CD4-positive, alpha-beta T cell treated with Interleukin-6 for 4 hours (primary cell): Measurements from ENCODE around the gene CEP164.
"Not testable (repeated sequence)": the region's sequence is repeated elsewhere in the genome, so short reads cannot be mapped to it uniquely, and the experiment has no call there.

Experiments used
- DNase-seq: peaks from one replicate; pipeline ENCODE4 v3.0.0-alpha.2; 2020; ENCODE audit warnings: mixed read lengths

CEP164 gene

DNA sequence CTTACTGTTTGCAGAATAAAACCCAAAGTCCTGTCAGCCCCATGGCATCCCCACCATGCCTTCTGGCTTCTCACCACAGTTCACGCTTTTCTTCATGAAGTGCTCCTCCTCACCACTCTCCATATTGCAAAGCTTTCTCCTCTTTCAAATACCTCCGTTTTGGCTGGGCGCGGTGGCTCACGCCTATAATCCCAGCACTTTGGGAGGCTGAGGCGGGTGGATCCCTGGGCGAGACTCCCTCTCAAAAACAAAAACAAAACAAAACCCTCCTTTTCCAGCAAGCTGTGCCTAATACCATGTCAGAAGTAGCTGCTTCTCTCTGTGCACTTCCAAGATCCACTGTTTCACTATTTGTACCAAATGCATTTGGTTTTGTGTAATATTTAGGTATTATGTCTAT is 18.3 kb upstream of the CEP164 start:
- DNase-seq, result no peak

GRCh38 chr11:117313091-117313490 is 14.6 kb upstream of the CEP164 start:
- no peak for DNase-seq

DNA sequence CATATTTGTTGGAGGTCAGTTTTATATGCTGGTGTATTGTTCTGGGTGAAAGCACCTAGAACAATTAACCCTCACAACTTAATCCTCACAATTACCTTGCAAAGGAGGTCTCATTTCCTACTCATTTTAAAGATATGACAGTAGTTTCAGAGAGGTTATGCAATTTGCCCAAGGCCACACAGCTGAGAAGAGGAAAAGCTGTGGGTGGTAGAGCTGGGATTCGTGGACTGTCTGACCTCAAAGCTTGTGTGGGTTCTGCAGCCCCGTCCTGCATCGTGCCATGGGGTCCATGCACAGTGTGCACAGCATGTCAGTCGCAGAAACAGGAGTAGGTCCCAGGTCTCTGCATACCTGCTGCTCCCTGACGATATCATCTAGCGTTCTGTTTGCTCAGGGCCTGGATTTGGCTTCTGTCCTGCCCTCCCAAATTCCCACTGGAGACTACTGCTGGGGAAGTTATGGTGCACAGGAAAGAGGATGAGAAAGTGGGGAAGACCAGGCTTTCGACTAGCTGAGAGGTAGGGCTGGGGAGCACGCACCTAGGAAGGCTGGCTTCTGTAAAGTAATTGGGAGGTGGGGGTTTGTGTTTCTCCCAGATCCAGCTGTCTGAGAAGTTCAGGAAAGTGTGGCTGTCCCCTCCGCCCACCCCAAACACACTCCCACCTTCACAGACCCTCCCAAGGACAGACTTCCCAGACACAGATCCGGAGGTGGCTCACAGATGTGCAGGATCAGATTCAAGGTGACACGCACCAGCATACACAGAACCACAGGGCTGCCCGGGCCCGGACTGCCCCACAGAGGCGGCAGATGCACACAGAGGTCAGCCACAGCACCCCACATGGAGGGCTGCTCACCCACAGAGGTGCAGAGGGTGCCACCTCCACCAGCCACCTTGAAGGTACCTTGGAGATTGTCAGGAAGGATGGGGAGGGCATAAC is 13.6 kb upstream of the CEP164 start:
- DNase-seq, result no peak

DNA sequence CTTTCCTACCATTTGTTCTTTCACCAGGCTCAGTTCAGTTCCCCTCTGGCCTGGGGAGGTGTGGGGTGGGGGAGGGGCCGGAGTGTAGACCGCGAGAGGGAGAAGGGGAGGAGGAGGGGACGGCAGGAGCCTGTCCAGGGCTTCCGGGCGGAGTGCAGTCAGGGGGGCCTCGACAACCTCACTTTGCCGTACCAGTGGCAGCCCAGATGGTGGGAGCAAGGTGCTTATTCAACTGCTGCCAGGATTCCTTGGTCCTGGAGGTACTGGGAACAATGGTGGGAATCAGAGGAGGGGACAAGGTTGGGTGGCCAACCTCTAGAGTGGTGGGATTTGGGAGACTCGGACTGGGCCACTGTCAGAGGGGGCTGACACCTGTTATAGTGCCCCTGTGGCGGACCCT is 12.8 kb upstream of the CEP164 start:
- no peak for DNase-seq

GRCh38 chr11:117315285-117316196 is 12.1 kb upstream of the CEP164 start:
- DNase-seq, result peak; percentile 25

DNA sequence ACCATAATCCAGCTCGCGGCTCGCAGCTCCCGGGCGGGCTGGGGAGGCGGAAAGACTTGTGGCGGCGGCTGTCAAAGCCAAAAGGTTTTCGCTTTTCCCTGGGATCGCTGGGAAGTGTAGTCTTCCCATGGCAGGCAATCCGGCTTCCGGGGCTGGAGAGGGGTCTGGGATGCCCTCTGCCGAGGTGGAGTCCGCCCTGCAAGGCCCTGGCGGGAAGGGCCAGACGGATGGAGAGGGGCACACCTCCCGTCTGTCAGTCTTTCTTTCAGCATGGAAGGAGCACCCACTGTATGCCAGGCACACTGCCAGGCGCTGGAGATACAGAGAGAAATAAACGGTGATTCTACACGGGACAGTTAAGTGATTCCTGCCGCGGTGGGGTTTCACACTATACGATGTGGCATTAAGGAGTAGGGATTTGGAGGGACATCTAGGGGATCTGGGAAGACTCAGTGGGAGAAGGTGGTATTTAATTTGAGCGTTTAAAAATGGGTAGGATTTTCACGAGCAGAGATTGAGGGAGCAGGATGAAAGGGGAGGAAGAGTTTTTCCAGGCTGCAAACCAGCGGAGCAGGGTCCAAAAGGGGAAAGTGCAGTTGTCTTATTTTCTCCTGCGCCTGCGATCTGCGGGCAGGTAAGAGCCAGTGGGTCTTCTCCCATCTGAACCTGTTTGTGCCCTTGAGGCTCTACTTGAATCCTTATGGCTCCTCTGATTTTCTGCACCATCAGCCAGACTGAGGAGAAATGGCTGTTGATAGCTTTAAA is 11.3 kb upstream of the CEP164 start, which contains the start of gene BACE1:
BACE1 (minus strand) TSS at position 60 of the 765 bp plus-strand sequence. CDS start 461 bp downstream, outside the sequence.
- DNase-seq, result no peak

DNA sequence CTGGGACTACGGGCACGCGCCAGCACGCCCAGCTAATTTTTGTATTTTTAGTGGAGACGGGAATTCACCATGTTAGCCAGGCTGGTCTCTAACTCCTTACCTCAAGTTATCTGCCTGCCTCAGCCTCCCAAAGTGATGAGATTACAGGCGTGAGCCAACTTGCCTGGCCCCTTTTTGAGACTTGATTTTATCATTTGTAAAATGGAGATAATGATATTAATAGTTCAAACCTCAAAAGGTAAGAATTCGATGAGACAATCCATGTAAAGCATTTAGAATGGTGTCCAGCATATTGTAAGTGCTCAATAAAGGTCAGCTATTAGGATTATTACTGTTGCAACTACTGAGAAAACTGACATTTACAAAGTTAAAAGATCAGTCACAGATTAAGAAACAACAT is 8.9 kb upstream of the CEP164 start:
- no peak for DNase-seq

DNA sequence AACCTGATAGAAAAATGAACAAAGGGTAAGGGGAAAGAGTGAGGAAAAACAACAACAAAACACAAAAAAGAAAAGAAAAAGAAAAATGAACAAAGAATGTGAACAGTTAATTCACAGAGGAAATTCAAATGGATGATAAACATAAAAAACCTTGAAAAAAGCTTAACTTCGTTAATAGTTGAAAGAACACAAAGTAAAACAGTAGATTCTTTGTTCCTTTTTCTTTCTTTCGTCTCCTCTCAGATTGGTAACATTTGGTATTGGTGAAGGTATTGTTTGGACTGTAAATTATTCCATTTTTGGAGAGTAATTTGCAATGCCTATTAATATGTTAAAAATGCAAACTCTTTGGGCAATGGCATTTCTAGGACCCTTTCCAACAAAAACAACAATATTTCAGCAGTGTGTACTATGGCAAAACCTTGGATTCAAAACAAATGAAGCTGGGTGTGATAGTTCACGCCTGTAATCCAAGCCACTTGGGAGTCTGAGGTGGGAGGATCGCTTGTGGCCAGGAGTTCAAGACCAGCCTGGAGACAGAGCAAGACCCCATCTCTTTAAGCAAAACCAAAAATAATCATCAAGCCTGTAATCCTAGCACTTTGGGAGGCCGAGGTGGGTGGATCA is 8.3 kb upstream of the CEP164 start:
- DNase-seq, result no peak

- not testable (repeated sequence) for DNase-seq
Measured at GRCh38 chr11:117327255-117327566, 443 bp upstream of the CEP164 start.

- DNase-seq, result no peak
Measured at GRCh38 chr11:117328375-117329010, 839 bp downstream of the CEP164 start.

DNA sequence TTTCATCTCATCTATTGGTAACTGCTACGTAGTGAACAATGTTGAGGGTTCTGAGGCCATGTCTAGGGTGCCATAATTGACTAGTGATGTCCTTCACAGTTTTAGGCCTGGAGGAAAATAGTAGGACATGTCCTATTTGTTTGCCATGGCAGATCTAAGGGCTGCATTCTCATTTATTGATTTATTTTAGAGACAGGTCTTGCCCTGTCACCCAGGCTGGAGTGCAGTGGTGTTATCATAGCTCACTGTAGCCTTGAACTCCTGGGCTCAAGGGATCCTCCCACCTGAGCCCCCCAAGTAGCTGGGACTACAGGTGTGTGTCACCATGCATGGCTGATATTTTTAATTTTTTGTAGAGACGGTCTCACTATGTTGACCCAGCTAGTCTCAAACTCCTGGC is 5.2 kb downstream of the CEP164 start:
- no peak for DNase-seq

- no peak for DNase-seq
Measured at GRCh38 chr11:117333917-117334316, 6.3 kb downstream of the CEP164 start.

- DNase-seq, result no peak
Measured at GRCh38 chr11:117334896-117335295, 7.2 kb downstream of the CEP164 start.

DNA sequence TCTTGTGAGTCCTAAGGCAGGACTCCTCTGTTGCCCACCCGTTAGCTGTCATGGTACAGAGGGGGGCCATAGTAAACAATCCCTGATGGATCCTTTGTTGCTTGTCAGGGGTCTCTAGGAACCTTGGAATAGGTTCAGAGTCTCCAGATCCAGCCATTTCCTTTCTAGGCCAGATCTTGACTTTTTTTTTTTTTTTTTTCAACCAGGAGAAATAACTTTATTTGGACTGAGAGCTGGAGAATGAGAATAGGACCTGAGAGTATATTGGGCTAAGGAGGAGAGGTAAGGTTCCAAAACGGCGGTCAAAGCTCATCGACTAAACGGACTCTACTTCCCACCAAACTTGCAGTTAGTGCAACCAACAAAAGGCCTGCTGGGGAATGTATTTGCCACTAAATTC is 7.7 kb downstream of the CEP164 start:
- DNase-seq, result no peak

- DNase-seq, result no peak
Measured at GRCh38 chr11:117337076-117337475, 9.4 kb downstream of the CEP164 start.

GRCh38 chr11:117345039-117345438 is 17.4 kb downstream of the CEP164 start:
- DNase-seq, result no peak

DNA sequence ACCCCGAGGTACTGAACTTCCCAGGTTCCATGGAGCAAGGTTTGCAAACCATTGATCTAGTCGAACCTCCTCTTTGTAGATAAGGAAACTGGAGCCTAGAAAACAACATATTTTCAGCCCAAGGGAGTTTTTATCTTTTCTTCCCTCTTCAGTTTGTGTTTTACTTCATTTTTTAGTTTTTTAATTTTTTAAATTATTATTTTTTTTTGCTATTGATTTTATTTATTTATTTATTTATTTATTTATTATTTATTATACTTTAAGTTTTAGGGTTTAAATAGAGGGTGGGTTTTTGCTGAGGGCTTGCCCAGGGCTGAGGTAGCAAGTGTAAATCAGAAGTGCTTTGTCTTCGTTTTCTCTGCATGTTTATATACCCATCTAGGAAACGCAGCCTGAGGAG is 26.9 kb downstream of the CEP164 start:
- no peak for DNase-seq

DNA sequence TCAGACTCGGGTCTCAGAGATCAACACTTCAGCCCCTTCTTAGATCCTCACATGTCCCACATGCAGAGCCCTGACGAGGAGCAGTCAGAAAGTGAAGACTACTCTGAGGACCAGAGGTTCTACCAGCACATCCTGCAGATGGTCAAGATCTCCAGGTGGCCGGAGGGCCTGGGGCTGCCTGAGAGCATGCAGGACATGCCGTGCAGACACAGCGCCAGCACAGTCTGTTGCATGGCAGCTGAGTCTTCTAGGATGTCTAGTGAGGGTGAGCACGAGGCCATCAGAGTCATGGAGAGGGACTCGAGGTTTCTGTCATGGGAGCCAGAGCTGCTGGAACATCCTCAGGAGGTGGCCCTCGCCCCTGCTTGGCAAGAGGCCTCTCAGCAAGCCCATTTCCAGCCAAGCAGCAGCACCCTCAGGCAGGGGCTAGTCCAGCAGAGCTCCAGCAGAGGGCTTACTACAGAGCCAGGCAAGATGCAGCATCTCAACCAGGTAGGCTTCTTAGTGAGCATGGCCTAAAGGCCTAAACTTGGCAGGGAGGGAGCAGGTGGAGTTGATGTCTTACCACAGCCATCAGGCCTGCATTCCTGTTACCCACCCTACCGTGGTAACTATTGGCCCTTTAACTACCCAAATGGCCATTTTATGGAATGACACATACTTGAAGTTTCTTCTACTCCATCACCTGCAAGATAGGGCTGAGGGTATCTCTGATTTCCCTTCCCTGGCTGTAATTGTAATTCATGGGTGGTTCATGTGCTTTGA is 28.7 kb downstream of the CEP164 start:
- no peak for DNase-seq

DNA sequence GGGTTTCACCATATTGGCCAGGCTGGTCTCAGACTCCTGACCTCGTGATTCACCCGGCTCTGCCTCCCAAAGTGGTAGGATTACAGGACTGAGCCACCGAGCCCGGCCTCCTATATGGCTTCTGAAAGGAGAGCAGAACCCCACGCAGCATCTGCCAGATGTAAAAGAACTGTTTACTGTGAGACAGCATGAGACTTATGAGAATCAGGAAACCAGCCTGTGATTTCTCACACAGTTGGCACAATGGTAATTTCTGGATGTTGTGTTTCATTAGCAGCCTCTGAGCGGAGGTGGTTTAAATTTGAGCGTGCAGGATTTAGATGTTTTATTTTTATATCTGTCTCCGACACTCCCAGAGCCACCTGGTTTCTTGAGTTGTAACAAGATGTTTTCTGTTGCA is 33.8 kb downstream of the CEP164 start:
- no peak for DNase-seq

DNA sequence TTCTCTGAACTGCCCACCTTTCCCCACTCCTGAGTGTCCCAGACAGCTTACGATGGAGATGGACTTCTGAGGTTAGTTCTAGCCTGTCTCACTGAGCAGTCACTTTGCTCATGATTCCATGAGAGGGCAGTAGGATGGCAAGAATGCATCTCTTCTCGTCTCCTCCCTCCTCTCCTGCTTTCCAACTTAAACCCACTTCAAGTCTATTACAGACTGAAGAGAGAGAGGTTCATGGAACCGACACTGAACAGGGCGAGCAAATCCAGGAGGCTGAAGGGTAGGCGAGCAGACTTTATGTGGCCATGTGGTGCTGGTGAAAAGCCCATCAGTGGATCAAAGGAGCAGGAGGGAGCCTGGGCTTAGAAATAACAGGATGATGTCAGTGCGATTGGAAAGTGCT is 38.6 kb downstream of the CEP164 start:
- no peak for DNase-seq

GRCh38 chr11:117366875-117367274 is 39.2 kb downstream of the CEP164 start:
- DNase-seq, result no peak
